ENCODE results near the gene SIPA1L3.

GRCh38 chr19:38253788-38254187 lies 346.8 kb downstream of the SIPA1L3 start:
- TF ChIP-seq CTCF (IDR thresholded peaks at IDR 0.05; ENCODE audit: low read length) (no peak), EZH2 (IDR thresholded peaks at IDR 0.05; ENCODE audit: borderline replicate concordance, low read length) (no peak)

All from OCI-LY1 (cell line).